Stomach (tissue), 4 donors: ENCODE data around the gene EIF1B.

ENCODE experiments used
- CTCF ChIP-seq, 7 experiments: fragments of 450-650 bp in 4 of 7; fragments of 200-600 bp in 3 of 7; sonication (generic) in 3 of 7; IDR thresholded peaks; one replicate each; pipeline ENCODE4 v1.5.1; 2016 to 2019; ENCODE audit warnings: antibody characterized with exemption in 7 of 7, control low read depth in 2 of 7, mild to moderate bottlenecking in 1 of 7
- POLR2A ChIP-seq, 4 donors: fragments of 450-650 bp; IDR thresholded peaks; one replicate each; pipeline ENCODE4 v1.6.1; 2016; ENCODE audit warnings: antibody characterized with exemption in 4 of 4, control low read depth in 2 of 4, mild to moderate bottlenecking in 1 of 4, moderate library complexity in 1 of 4
- POLR2AphosphoS5 ChIP-seq, 3 donors: sonication (generic); formaldehyde crosslinking; IDR thresholded peaks; one replicate each; pipeline ENCODE4 v1.6.1; 2016; ENCODE audit warnings: antibody characterized with exemption in 3 of 3

- TF ChIP-seq POLR2AphosphoS5 (IDR thresholded peaks at IDR 0.05) (no peak), CTCF (IDR thresholded peaks at IDR 0.05) (no peak), POLR2A (IDR thresholded peaks at IDR 0.05) (no peak)
Observed at GRCh38 chr3:40323946-40324345, 14.4 kb downstream of the EIF1B start.
